Tongue (tissue), 2 donors: ENCODE data around the gene BEND5. TPM values are rescaled to one million over a fixed set of nuclear protein-coding genes. Genes with fewer than 3 reads are reported as not detected.

Experiments
- DNase-seq: peaks from one replicate; pipeline ENCODE4 v3.0.0-alpha.2; 2015
- total RNA-seq: library from RNA; depleted of rRNA; stranded (reverse); fragments of >200 nt; gene quantifications from one replicate; pipeline ENCODE4 v1.2.3, GENCODE V29; 2014

Gene BEND5, protein sequence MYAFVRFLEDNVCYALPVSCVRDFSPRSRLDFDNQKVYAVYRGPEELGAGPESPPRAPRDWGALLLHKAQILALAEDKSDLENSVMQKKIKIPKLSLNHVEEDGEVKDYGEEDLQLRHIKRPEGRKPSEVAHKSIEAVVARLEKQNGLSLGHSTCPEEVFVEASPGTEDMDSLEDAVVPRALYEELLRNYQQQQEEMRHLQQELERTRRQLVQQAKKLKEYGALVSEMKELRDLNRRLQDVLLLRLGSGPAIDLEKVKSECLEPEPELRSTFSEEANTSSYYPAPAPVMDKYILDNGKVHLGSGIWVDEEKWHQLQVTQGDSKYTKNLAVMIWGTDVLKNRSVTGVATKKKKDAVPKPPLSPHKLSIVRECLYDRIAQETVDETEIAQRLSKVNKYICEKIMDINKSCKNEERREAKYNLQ
- 17.5 TPM for total RNA-seq

DNA sequence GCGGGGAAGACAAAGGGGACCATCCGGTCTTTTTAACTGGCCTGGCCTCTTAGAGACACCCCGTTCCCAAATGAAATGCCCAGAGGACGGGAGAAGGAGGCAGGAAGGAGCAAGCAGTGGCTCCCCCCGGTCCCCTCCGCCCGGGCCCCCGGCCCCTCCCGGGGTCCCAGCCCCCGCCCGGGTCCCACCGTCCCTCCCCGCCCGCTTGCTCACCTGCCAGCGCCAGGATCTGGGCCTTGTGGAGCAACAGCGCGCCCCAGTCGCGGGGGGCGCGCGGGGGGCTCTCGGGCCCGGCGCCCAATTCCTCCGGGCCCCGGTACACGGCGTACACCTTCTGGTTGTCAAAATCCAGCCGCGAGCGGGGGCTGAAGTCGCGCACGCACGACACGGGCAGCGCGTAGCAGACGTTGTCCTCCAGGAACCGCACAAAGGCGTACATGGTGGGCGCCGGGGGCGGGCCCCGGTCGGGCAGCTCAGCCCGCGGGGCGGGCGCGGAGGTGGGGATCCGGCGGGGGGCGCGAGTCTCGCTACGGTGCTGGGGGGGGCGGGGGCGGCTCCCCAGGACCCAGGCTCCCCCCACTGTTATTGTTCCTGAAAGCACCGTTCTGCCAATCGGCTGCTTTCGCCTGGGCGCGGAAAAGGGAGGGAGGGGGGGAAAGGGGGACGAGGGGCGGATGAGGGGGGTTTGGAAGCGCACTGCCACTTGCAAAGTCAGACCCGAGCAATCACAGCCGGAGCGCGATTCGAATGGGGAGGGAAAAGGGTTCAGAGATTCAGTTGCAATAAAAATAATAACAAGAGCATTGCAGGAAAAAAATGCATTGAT, at the start of gene BEND5:
BEND5 (minus strand) TSS at position 499 of the 826 bp plus-strand sequence; CDS start at position 439, 60 bp downstream.
- peak; percentile 94 for DNase-seq

DNA sequence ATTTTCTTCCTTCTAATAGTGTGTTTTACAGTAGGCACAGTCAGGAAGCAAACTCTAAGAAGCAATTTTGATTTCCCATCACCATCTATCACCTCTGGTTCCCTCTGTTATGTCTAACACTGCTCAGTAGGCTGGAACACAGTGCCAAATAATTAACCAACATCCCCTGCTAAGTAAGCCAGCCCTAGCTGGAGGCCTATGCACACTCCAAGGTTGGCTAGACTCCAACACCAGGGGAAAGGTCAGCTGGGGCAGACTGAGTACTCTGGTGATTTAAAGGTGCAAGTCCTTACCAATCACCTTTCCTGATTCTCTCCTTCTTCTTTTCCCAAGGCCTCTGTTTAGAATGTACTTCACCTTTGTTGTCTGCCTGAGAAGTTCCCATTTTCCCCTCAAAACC, 46.5 kb upstream of the BEND5 start:
- DNase-seq = no peak

DNA sequence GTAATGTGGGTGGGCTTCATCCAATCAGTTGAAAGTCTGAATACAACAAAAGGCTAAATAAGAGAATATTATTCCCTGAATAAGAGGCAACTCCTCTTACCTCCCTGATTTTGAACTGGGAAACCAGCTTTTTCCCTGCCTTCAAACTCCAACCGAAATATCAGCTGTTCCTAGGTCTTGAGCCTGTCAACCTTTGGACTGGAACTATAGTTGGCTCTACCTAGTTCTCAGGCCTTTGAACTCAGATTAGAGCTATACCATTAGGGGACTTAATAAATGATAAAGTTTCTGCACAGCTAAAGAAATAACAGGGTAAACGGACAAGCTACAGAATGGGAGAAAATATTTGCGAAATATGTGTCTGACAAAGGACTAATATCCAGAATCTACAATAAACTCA, 43.8 kb upstream of the BEND5 start:
- no peak for DNase-seq

DNA sequence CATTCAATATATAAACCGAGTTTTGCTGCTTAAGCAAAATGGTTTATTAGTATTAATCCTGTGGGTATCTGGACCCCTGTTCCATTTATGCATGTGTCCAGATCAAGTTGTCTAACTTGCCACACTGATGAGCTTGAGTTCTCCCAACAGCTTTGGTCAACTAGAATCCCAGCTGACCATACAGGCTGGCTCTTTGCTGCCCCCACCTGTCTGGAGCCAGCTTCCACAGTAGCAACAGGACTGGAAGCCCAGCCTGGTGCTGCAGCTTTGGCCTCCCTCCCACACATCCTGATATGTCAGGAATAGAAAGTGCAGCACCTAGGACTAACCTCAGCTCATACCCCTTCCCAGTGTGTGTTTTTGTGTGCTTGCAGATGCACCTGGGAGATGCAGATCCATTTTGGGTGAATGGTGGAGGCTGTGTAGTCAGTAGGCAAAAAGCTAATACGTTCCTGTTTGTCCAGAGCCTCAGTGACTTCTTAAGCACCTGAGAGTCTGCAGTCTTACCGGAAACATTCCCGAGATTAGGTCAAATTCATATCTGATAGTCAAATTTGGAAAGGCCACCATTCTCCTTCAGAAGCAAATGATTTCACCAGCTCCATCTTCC, 40.9 kb upstream of the BEND5 start:
- DNase-seq = peak; percentile 69

DNA sequence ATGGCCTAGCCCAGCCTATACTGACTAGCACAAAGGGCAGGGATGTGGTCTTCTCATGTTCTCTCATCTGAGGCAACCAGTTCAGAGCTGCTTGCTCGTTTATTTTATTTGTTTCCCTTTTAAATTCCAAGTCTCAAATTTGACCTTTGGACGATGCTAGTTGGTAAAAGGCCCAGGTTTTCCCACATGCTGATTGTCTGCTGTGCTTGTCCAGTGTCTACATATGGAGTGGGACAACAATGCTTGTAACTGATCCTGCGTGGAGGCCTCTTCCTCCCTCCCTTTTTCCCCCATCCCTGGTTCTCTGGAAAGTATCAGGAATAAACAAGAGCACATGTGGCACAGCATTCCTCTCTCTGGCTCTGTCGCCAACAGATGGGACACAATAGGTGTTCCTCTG, 34.0 kb upstream of the BEND5 start:
- DNase-seq = peak; percentile 59

DNA sequence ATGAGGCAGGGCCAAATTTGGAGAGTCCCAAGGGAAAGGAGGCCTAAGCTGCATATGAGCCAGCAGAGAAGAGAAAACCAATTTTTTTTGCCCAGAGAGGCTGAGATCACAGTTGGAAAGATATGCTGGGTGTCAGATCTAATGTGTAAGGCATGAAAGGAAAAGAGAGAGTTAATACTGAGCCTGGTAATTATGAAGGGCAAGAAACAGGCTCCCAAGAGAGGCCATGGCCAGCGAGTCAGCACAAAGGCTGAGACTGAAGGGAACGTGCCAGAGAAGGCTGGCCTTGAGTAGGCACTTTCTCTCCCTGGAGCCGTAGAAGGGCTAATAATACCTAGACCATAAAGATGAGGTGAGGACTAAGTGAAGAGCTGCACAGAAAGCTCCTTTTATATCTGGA, 31.8 kb upstream of the BEND5 start:
- DNase-seq = no peak

GRCh38 chr1:48807554-48808260, 31.0 kb upstream of the BEND5 start:
- DNase-seq = peak; percentile 73

- no peak for DNase-seq
These were observed 26.8 kb upstream of the BEND5 start for GRCh38 chr1:48803474-48803873.

GRCh38 chr1:48794816-48795215, 18.1 kb upstream of the BEND5 start:
- no peak for DNase-seq

DNA sequence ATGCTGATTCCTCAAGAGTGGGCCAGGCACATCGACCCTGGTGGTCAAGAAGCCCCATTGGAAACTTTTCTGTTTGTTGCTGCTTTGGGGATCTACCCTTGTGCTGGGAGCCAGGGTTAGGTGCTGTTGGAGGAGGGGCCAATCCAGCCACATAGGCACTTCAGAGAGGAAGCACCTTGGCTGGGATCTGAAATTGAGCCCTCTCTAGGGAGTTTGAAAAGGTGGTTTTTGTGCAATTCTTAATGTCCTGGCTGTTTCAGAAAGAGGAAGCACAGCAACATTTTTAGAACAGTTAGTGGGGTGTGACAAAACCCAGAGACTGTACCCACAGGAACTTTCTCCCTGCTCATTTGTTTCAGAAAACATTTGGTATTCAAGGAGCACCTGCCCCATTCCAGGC, 17.2 kb upstream of the BEND5 start:
- no peak for DNase-seq

DNA sequence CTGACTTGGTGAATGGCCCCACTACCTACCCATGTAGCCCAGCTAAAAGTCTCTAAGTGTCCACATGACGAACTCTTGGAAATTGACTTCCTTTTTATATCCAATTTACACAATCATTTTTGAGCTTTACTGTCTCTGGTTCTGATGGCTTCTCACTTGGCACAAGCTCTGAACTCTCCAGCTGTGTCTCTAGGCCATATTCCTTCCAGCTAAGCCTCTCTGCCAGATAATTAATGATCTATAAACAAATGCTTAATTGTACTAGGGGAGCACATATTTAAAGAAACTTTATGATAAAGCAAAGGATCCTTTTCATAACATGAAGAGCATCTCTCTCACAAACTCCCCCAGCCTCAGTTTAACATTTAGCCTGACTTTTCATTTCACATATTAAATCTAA, 16.3 kb upstream of the BEND5 start:
- DNase-seq = no peak

DNA sequence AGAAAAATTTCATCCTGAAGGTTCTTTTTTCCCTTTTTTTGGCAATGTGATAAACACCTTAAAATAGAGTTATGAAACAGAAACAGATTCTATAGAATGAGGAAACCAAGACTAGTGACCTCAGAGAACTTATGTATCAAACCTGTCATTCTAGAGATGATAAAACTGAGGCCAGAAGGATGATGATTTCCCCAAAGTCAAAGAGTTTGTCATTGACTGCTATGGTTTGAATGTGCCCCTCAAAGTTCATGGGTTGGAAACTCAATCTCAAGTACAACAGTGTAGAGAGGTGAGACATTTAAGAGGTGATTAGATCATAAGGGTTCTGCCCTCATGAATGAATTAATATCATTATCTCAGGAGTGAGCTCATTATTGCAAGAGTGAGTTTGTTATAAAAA, 13.7 kb upstream of the BEND5 start:
- DNase-seq = no peak

DNA sequence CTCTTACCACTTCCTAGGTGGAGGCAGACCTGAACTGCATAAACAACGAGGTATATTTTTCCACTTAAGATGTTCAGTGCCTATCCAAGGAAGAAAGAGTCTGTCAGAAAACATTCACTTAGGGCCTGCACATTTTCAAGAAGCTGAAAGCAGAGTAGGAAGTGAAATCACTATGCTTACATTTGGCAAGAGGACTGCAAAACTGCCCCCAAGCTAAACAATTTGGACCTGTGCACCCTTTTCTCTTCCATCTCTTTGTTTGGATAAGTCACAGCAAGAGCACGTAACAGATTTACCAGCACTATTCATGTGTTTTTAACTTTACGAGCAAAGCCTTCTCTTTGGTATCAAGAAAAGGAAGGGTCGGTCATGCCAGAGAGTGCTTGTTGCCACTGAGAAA, 13.2 kb upstream of the BEND5 start:
- peak; percentile 72 for DNase-seq

DNA sequence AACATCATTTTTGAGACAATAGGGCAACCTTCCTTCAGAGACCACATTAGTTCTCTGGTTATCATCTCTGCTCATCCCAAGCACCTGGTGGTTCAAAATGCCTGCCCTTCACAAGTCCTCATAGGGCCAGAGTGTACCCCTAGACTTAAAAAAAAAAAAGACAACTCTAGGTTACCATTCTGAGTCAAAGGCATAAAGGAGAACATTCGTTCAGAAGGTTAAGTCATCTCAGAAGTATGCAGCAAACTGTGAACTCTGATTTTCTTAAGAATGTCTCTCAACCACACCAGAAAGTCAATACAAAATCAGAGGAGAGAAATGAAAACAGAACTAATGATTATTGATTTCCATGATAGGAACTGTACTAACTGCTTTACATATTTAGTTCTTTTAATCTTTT, 9.2 kb upstream of the BEND5 start:
- DNase-seq = no peak

- no peak for DNase-seq
These were observed 7.6 kb upstream of the BEND5 start for GRCh38 chr1:48784301-48784700.

DNA sequence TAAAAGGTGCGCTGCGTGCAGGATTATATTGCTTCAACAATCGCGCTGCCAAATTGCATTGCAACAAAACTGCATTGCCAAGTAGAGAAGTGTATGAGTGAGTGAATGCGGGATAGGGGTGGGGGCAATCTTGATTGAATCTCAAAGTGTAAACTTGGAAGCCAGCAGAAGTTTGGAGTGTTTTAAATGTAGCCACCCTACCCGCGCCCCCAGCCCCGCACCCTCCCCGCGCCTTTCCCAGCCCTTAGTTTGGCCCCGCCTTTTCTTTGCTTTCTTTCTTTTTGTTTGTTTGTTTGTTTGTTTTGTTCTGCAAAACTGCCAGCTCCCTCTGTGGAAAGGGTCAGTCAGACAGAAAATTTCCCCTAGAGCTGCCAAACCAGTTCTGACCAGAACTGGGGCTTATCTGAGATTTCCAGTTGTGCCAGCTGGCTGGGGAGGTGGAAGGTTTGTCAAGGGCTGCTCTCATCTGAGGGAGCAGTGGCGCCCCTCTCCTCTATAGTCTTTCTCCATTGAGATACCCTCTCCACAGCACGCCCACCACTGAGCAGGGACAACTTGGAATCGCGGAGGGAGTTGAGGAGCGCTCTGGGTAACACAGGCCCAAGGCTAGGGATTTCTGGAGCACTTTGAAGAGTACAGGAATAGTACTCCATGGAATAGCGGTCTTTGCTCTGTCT, 666 bp upstream of the BEND5 start:
- DNase-seq = peak; percentile 40

- peak; percentile 38 for DNase-seq
These were observed 779 bp downstream of the BEND5 start for GRCh38 chr1:48775831-48776392.

GRCh38 chr1:48773133-48773532, 3.6 kb downstream of the BEND5 start:
- DNase-seq = no peak

GRCh38 chr1:48772211-48772610, 4.5 kb downstream of the BEND5 start:
- no peak for DNase-seq

DNA sequence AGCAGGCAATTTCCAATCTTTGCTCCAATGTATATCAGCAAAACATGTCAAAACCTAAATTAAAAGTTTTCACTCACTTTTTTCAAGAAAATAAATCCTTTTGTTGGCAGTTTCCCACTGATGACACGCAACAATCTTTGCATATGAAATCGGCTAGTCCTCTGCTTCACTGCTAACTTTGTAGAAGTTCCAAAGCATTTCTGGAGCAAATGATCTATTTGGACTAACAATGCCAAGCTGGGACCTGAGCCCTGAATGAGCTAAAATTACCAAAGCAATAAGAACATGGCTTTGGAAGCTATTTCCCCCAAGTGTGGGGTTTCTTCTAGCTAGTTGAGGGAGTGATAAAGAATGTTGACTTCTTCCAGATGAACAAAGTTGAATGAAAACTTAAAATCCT, 5.1 kb downstream of the BEND5 start:
- DNase-seq = peak; percentile 80

DNA sequence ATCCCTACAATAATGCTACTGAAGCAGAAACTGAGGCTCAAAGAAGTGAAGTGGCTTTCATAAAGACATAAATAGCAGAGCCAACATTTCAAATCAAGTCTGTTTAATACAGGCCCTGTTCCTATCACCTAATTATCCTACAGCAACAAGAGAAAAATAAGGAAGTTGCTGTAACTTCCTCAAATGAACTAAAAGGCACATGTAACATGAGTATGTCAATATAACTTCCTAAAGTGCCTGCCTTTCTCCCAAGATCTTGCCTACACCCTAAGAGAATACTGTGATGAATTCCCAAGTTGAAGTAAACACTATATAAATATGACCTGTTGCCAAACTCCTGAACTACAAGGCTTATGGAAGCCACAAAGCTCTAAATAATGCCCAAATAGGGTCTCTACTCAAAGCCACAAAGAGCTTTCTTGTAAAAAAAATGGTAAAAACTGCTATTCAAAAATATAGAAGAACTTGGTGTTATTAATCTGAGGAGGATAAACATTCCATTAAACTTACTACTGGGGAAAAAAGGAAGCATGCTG, 8.6 kb downstream of the BEND5 start:
- no peak for DNase-seq
